HG02571 (cell line): ENCODE data around the gene AGPS.
A peak's percentile ranks its signal among the peaks of the same experiment; 100 is the strongest.

ENCODE experiments used
- ATAC-seq: cut with Tn5 transposase; IDR thresholded peaks from one replicate; pipeline ENCODE4 v1.9.1; 2021; ENCODE audit warnings: mild to moderate bottlenecking, moderate library complexity; ENCODE audit not compliant: unreplicated experiment

AGPS gene

GRCh38 chr2:177383935-177384334 is 8.6 kb upstream of the AGPS start:
- ATAC-seq = no peak

- no peak for ATAC-seq
These were observed 7.4 kb upstream of the AGPS start for GRCh38 chr2:177385151-177385550.

GRCh38 chr2:177391822-177392372 is 676 bp upstream of the AGPS start:
- ATAC-seq = peak; percentile 1

GRCh38 chr2:177393203-177393755 is 706 bp downstream of the AGPS start:
- no peak for ATAC-seq

- ATAC-seq = no peak
These were observed 1.4 kb downstream of the AGPS start for GRCh38 chr2:177393824-177394593.

GRCh38 chr2:177394594-177394973 is 2.0 kb downstream of the AGPS start:
- no peak for ATAC-seq

GRCh38 chr2:177395351-177396065 is 2.9 kb downstream of the AGPS start:
- no peak for ATAC-seq

GRCh38 chr2:177396703-177397460 is 4.3 kb downstream of the AGPS start:
- ATAC-seq = no peak

GRCh38 chr2:177397481-177398289 is 5.1 kb downstream of the AGPS start:
- ATAC-seq = no peak

GRCh38 chr2:177398290-177398683 is 5.7 kb downstream of the AGPS start:
- ATAC-seq = no peak

- ATAC-seq = no peak
These were observed 6.2 kb downstream of the AGPS start for GRCh38 chr2:177398791-177399190.

- no peak for ATAC-seq
These were observed 6.8 kb downstream of the AGPS start for GRCh38 chr2:177399376-177399775.

GRCh38 chr2:177400337-177400923 is 7.9 kb downstream of the AGPS start:
- ATAC-seq = no peak

GRCh38 chr2:177402096-177402495 is 9.5 kb downstream of the AGPS start:
- no peak for ATAC-seq

GRCh38 chr2:177403838-177404237 is 11.3 kb downstream of the AGPS start:
- no peak for ATAC-seq

GRCh38 chr2:177404243-177404642 is 11.7 kb downstream of the AGPS start:
- no peak for ATAC-seq

GRCh38 chr2:177405029-177405692 is 12.6 kb downstream of the AGPS start:
- ATAC-seq = no peak

GRCh38 chr2:177406182-177406581 is 13.6 kb downstream of the AGPS start:
- no peak for ATAC-seq

- no peak for ATAC-seq
These were observed 14.5 kb downstream of the AGPS start for GRCh38 chr2:177407031-177407430.
